H1 (cell line): ENCODE measurements around the gene CIRBP. TPM values are rescaled to one million over a fixed set of nuclear protein-coding genes. Genes with fewer than 3 reads are reported as not detected.

Source experiments
- CTCF ChIA-PET: fragments of 300-600 bp; sonication (Branson Sonifier 250); formaldehyde crosslinking; loops from one replicate; lab custom pipeline; 2021; ENCODE audit not compliant: partially characterized antibody; lab: Charles Lee
- POLR2A ChIA-PET: fragments of 300-600 bp; sonication (Branson Sonifier 250); formaldehyde crosslinking; loops from one replicate; lab custom pipeline; 2021; ENCODE audit warnings: inconsistent platforms; ENCODE audit not compliant: partially characterized antibody; lab: Charles Lee
- DNase-seq, 2 experiments: peaks; one replicate each; pipeline versions ENCODE4 v3.0.0 to v3.0.0-alpha.2; 2010 to 2022; ENCODE audit warnings: low spot score in 2 of 2, low read depth in 1 of 2, mixed read lengths in 1 of 2
- FAIRE-seq: peaks from 2 replicates; lab custom pipeline; 2011; peaks lifted over from hg19 to GRCh38; lab: Jason Lieb, UNC
- H2AFZ ChIP-seq: 2 replicates; pipeline ENCODE4 v1.8.1; 2012; ENCODE audit warnings: low read length, inconsistent platforms
- H2AK5ac ChIP-seq: 2 replicates; pipeline ENCODE4 v1.6.1; 2013; ENCODE audit warnings: low read depth, low read length
- H2BK120ac ChIP-seq: replicated peaks from 2 replicates; pipeline ENCODE3; 2013; ENCODE audit warnings: low read depth, low read length, inconsistent platforms
- H2BK12ac ChIP-seq: 2 replicates; pipeline ENCODE4 v1.6.1; 2013; ENCODE audit warnings: low read depth, low read length
- H2BK15ac ChIP-seq: 2 replicates; pipeline ENCODE4 v1.6.1; 2013; ENCODE audit warnings: low read length
- H2BK20ac ChIP-seq: 2 replicates; pipeline ENCODE4 v1.6.1; 2013; ENCODE audit warnings: low read length
- H2BK5ac ChIP-seq: 2 replicates; pipeline ENCODE4 v1.6.1; 2013; ENCODE audit warnings: low read depth, low read length
- H3K14ac ChIP-seq: 2 replicates; pipeline ENCODE4 v1.6.1; 2013; ENCODE audit warnings: inconsistent platforms; ENCODE audit not compliant: insufficient read length
- H3K18ac ChIP-seq: 2 replicates; pipeline ENCODE4 v1.6.1; 2013; ENCODE audit warnings: low read length; ENCODE audit errors: extremely low read depth
- H3K23ac ChIP-seq: 2 replicates; pipeline ENCODE4 v1.6.1; 2013; ENCODE audit warnings: inconsistent platforms; ENCODE audit not compliant: insufficient read length
- H3K23me2 ChIP-seq: 2 replicates; pipeline ENCODE4 v1.6.1; 2013; ENCODE audit warnings: low read depth, low read length
- H3K27ac ChIP-seq: 2 replicates; pipeline ENCODE4 v1.6.1; 2011; ENCODE audit warnings: low read depth, low read length, inconsistent platforms
- H3K27me3 ChIP-seq, 4 experiments: replicated peaks in 1 of 4; 1 replicate in 1 of 4; 2 replicates in 3 of 4; pipeline versions ENCODE4 v1.6.1 to v1.8.1; 2011 to 2013; ENCODE audit warnings: low read length in 3 of 4, mild to moderate bottlenecking in 3 of 4, inconsistent platforms in 2 of 4, mixed read lengths in 2 of 4, moderate library complexity in 1 of 4; ENCODE audit not compliant: control insufficient read depth in 3 of 4, insufficient read depth in 3 of 4; ENCODE audit errors: extremely low read depth in 1 of 4
- H3K36me3 ChIP-seq, 4 experiments: 2 replicates each; pipeline versions ENCODE4 v1.6.1 to v1.8.1; 2011 to 2013; ENCODE audit warnings: mild to moderate bottlenecking in 4 of 4, low read length in 3 of 4, moderate library complexity in 2 of 4, control low read depth in 1 of 4, inconsistent platforms in 1 of 4; ENCODE audit not compliant: insufficient read depth in 4 of 4, control insufficient read depth in 2 of 4
- H3K4ac ChIP-seq: replicated peaks from 2 replicates; pipeline ENCODE3; 2013; ENCODE audit warnings: low read length, low read depth, mixed read lengths, inconsistent platforms; ENCODE audit not compliant: insufficient read length
- H3K4me1 ChIP-seq, 4 experiments: replicated peaks in 1 of 4; 1 replicate in 1 of 4; 2 replicates in 3 of 4; pipeline versions ENCODE4 v1.6.1 to v1.8.1; 2011 to 2013; ENCODE audit warnings: low read length in 3 of 4, inconsistent platforms in 2 of 4, mixed read lengths in 1 of 4; ENCODE audit not compliant: insufficient read depth in 4 of 4, control insufficient read depth in 3 of 4
- H3K4me2 ChIP-seq, 2 experiments: 2 replicates each; pipeline versions ENCODE4 v1.6.1 to v1.8.1; 2011 to 2013; ENCODE audit warnings: low read depth in 2 of 2, low read length in 2 of 2, control low read depth in 1 of 2, inconsistent platforms in 1 of 2, mild to moderate bottlenecking in 1 of 2; ENCODE audit not compliant: insufficient read depth in 1 of 2
- H3K4me3 ChIP-seq, 4 experiments: fragments of 200-600, 300-600 bp in 1 of 4; sonication (generic), shearing (Covaris generic), sonication (Bioruptor Twin) in 1 of 4; 2 replicates each; pipeline versions ENCODE4 v1.5.1 to v1.8.1; 2011 to 2016; ENCODE audit warnings: low read length in 4 of 4, low read depth in 3 of 4, control low read depth in 2 of 4, inconsistent platforms in 2 of 4, mild to moderate bottlenecking in 2 of 4, mixed read lengths in 1 of 4, moderate library complexity in 1 of 4; ENCODE audit not compliant: insufficient read depth in 2 of 4; ENCODE audit errors: extremely low read depth in 1 of 4
- H3K56ac ChIP-seq: replicated peaks from 2 replicates; pipeline ENCODE3; 2013; ENCODE audit warnings: low read depth, mild to moderate bottlenecking, mixed read lengths, low read length, inconsistent platforms; ENCODE audit not compliant: insufficient read length
- H3K79me1 ChIP-seq: 2 replicates; pipeline ENCODE4 v1.6.1; 2013; ENCODE audit warnings: low read depth, low read length, control low read depth
- H3K79me2 ChIP-seq, 2 experiments: 2 replicates each; pipeline versions ENCODE4 v1.6.1 to v1.8.1; 2012 to 2013; ENCODE audit warnings: low read length in 2 of 2, mild to moderate bottlenecking in 2 of 2, inconsistent platforms in 1 of 2; ENCODE audit not compliant: insufficient read depth in 2 of 2, control insufficient read depth in 1 of 2
- H3K9ac ChIP-seq, 4 experiments: replicated peaks in 1 of 4; 1 replicate in 1 of 4; 2 replicates in 3 of 4; pipeline versions ENCODE4 v1.6.1 to v1.8.1; 2011 to 2013; ENCODE audit warnings: low read depth in 3 of 4, low read length in 3 of 4, control low read depth in 2 of 4, mild to moderate bottlenecking in 2 of 4, moderate library complexity in 2 of 4, inconsistent platforms in 1 of 4; ENCODE audit errors: extremely low read depth in 1 of 4
- H3K9me3 ChIP-seq, 2 experiments: 2 replicates each; pipeline versions ENCODE4 v1.6.1 to v1.8.1; 2012 to 2013; ENCODE audit warnings: mild to moderate bottlenecking in 2 of 2, moderate library complexity in 2 of 2, control low read depth in 1 of 2, inconsistent platforms in 1 of 2, low read depth in 1 of 2, low read length in 1 of 2, mixed read lengths in 1 of 2; ENCODE audit not compliant: insufficient read depth in 2 of 2
- H4K20me1 ChIP-seq, 2 experiments: replicated peaks in 1 of 2; 2 replicates each; pipeline versions ENCODE3 to v1.8.1; 2011 to 2013; ENCODE audit warnings: inconsistent platforms in 2 of 2, low read length in 2 of 2, mild to moderate bottlenecking in 1 of 2; ENCODE audit not compliant: insufficient read depth in 2 of 2, control insufficient read depth in 1 of 2
- H4K5ac ChIP-seq: 2 replicates; pipeline ENCODE4 v1.6.1; 2013; ENCODE audit warnings: low read length, low read depth, mixed read lengths, inconsistent platforms; ENCODE audit not compliant: insufficient read length
- H4K8ac ChIP-seq: 2 replicates; pipeline ENCODE4 v1.8.0; 2013; ENCODE audit warnings: mild to moderate bottlenecking, moderate library complexity, low read length, inconsistent platforms; ENCODE audit not compliant: insufficient read depth; ENCODE audit errors: extremely low read depth
- H4K91ac ChIP-seq: replicated peaks from 2 replicates; pipeline ENCODE3; 2013; ENCODE audit warnings: low read length, mixed read lengths, inconsistent platforms; ENCODE audit not compliant: insufficient read length
- EGR1 ChIP-seq: IDR thresholded peaks from 2 replicates; pipeline ENCODE4 v1.6.1; 2011; ENCODE audit warnings: low read depth, low read length, borderline replicate concordance
- JUND ChIP-seq: IDR thresholded peaks from 2 replicates; pipeline ENCODE4 v1.6.1; 2011; ENCODE audit warnings: mild to moderate bottlenecking, improper control_type of control experiment, low read length
- RAD21 ChIP-seq, 2 experiments: IDR thresholded peaks in 1 of 2; conservative IDR thresholded peaks in 1 of 2; 2 replicates each; pipeline ENCODE4 v1.6.1; 2011; ENCODE audit warnings: low read depth in 2 of 2, low read length in 2 of 2, improper control_type of control experiment in 1 of 2, inconsistent platforms in 1 of 2, mild to moderate bottlenecking in 1 of 2, moderate library complexity in 1 of 2
- RNF2 ChIP-seq: fragments of 200-900, 300-1000 bp; sonication (generic); IDR thresholded peaks from 2 replicates; pipeline ENCODE4 v1.7.1; 2016; ENCODE audit warnings: borderline replicate concordance, low read depth, mild to moderate bottlenecking, antibody characterized with exemption, low read length; ENCODE audit not compliant: poor library complexity, severe bottlenecking; ENCODE audit errors: missing control alignments
- WGBS, 2 experiments: shearing (Covaris generic) in 1 of 2; methylation state at CpG; one replicate each; pipeline versions ENCODE4 v1.1.6 to v1.1.7; 2013 to 2015; ENCODE audit warnings: low lambda C conversion rate in 2 of 2, mixed read lengths in 2 of 2, inconsistent platforms in 1 of 2, low coverage in 1 of 2, missing lambda C conversion rate in 1 of 2; ENCODE audit not compliant: insufficient replicate concordance in 2 of 2, insufficient coverage in 1 of 2, insufficient read length in 1 of 2; ENCODE audit errors: extremely low coverage in 1 of 2, missing lambda C conversion rate in 1 of 2; 5-methylcytosine and 5-hydroxymethylcytosine counted together
- polyA plus RNA-seq, 7 experiments: library from polyadenylated mRNA; depleted of rRNA in 3 of 7; stranded (reverse) in 5 of 7; unstranded in 2 of 7; fragments of >200 nt in 5 of 7; fragments of 200-250 nt in 2 of 7; gene quantifications; 1 replicate in 5 of 7; 2 replicates in 1 of 7; 4 replicates in 1 of 7; pipeline versions ENCODE4 v1.2.1 to v1.2.3, GENCODE V29; 2011 to 2013; ENCODE audit warnings: missing spikeins in 2 of 7, mixed read lengths in 2 of 7
- total RNA-seq: library from RNA; stranded (reverse); fragmentation: NEBNext Ultra II Directional; extraction: Animal tissue kit (Norgen Biotek cat#: 25700); gene quantifications from 2 replicates; pipeline ENCODE4 v1.2.1, GENCODE V29; 2021
- TF ChIP-seq, protein P1 (sequence below): IDR thresholded peaks from 2 replicates; pipeline ENCODE4 v1.6.1; 2011; ENCODE audit warnings: low read length, improper control_type of control experiment

The CIRBP gene
- total and polyA plus RNA-seq, 2 of the 8 experiments (the other 6 are each of a cell fraction or from before 2014, with no cell fraction given), result 175 to 199 TPM

DNA sequence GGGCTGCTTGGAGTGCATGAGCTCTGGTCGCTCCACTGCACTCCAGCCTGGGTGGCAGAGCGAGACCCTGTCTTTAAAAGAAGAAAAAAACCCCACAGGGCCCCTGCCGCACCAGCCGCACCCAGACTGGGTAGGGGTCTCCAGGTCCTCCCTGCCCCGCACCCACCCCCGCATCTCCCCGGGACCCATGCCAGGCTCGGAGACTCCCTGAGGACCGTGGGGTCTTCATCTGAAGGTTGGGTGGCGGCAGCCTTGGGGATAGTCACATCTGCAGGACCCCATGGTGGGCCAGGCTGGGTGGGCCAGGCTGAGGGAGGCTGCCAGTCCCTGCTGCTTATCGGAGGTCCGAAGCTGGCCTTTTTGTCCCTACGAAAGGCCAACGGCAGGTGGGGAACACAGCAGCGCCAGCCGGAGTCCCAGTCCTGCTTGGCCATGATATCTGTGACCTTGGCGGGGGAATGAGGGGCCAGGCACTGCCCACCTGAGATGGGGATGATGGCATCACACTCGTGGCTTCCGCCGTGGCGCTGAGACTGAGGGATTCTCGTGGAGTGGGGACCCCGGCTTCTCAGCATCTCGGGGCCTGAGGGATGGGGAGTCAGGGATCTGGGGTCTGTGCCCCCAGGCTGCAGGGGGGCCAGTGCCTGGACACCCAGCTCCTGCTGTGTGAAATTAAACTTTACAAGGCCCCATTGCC, 27.6 kb downstream of the CIRBP start:
- H3K79me1 ChIP-seq, result peaks cover 2% of the 10 kb centered on the region; the same call in 1 of the 2 replicates
- H2BK20ac ChIP-seq, result no peak overlapping the region
- CTCF ChIA-PET, result interaction anchor here (1.0 kb wide), 1 partner anchor 103 kb away, joined by 3 read pairs; no protein-coding TSS in a partner anchor
- H2AK5ac ChIP-seq, result 0 out of 2 replicates have a peak overlapping the region, but pooled peaks have one; percentile 24
- DNase-seq (no peak), FAIRE-seq (no peak)
- no peak overlapping the region for H2BK12ac ChIP-seq
- no peaks in the 10 kb centered on the region for H3K36me3 ChIP-seq
- H3K27me3 ChIP-seq, result peaks cover 0 to 2% (median 1%) of the 10 kb centered on the region in 4 experiments; a peak in 2 of 7 replicates
- H3K4me2 ChIP-seq, result no peak overlapping the region
- no peak overlapping the region for H3K56ac ChIP-seq
- H2BK120ac ChIP-seq, result no peak overlapping the region
- H3K23ac ChIP-seq, result no peak overlapping the region
- no peak overlapping the region for H3K18ac ChIP-seq
- no peak overlapping the region for H3K4ac ChIP-seq
- POLR2A ChIA-PET, result interaction anchor here (1.8 kb wide), 1 partner anchor 27 kb away, joined by 8 read pairs; the partner anchor contains the start of gene CIRBP
- H3K27ac ChIP-seq, result no peak overlapping the region
- no peaks in the 10 kb centered on the region; the same call in 1 of the 2 replicates for H3K23me2 ChIP-seq
- H4K91ac ChIP-seq, result no peak overlapping the region
- H3K79me2 ChIP-seq, result no peaks in the 10 kb centered on the region
- no peak overlapping the region for H3K14ac ChIP-seq
- peak overlapping the region; percentile 46; the same call in 1 of the 2 replicates for H4K8ac ChIP-seq
- WGBS, 2 experiments, result 94% methylated on average over 15 of the region's 24 CpGs; no CpG with 5 or more reads in 1 of the 2 experiments
- H3K9me3 ChIP-seq, result no peaks in the 10 kb centered on the region
- H4K5ac ChIP-seq, result no peak overlapping the region
- no peak overlapping the region for H3K4me3 ChIP-seq
- no peak overlapping the region for H2AFZ ChIP-seq
- no peak overlapping the region for H3K9ac ChIP-seq
- H2BK15ac ChIP-seq, result no peak overlapping the region
- peaks cover 5 to 7% of the 10 kb centered on the region in 2 experiments for H4K20me1 ChIP-seq
- peaks cover 0 to 6% (median under 1%) of the 10 kb centered on the region in 4 experiments; a peak in 4 of 7 replicates for H3K4me1 ChIP-seq
- H2BK5ac ChIP-seq, result no peak overlapping the region
- TF ChIP-seq JUND (no peak), EGR1 (no peak), RNF2 (no peak), RAD21 (IDR thresholded peaks at IDR 0.05 in 1 of 2, conservative IDR thresholded peaks at IDR 0.05 in 1 of 2; ENCODE audit: low read depth in 2 of 2, low read length in 2 of 2) (no peak)
- TF ChIP-seq, protein P1, sequence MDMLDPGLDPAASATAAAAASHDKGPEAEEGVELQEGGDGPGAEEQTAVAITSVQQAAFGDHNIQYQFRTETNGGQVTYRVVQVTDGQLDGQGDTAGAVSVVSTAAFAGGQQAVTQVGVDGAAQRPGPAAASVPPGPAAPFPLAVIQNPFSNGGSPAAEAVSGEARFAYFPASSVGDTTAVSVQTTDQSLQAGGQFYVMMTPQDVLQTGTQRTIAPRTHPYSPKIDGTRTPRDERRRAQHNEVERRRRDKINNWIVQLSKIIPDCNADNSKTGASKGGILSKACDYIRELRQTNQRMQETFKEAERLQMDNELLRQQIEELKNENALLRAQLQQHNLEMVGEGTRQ, result no peak
